AG04449 (cell line): ENCODE measurements around the gene ATP5PD.
"Not testable (repeated sequence)": the region's sequence is repeated elsewhere in the genome, so short reads cannot be mapped to it uniquely, and the experiment has no call there.

Source experiments
- CTCF ChIA-PET: fragments of 350-600 bp; formaldehyde crosslinking; extraction: SDS; loops from one replicate; lab custom pipeline; 2021; ENCODE audit warnings: antibody characterized with exemption; lab: Yijun Ruan, JAX
- POLR2A ChIA-PET: fragments of 400-600, 350-600 bp; formaldehyde crosslinking; extraction: SDS; loops from one replicate; lab custom pipeline; 2020; ENCODE audit warnings: antibody characterized with exemption, inconsistent platforms; lab: Yijun Ruan, JAX
- DNase-seq: peaks from one replicate; pipeline ENCODE4 v3.0.0-alpha.2; 2010; ENCODE audit warnings: low read depth, low spot score
- H3K4me3 ChIP-seq: 2 replicates; pipeline ENCODE4 v1.5.1; 2011; ENCODE audit warnings: low read depth, mild to moderate bottlenecking, control low read depth, low read length
- TF ChIP-seq, protein P1 (sequence below): IDR thresholded peaks from one replicate; pipeline ENCODE4 v1.5.1; 2011; ENCODE audit warnings: mild to moderate bottlenecking, moderate library complexity, low read length, control low read depth, inconsistent platforms; ENCODE audit not compliant: insufficient read depth; ENCODE audit errors: missing control alignments

ATP5PD gene

DNA sequence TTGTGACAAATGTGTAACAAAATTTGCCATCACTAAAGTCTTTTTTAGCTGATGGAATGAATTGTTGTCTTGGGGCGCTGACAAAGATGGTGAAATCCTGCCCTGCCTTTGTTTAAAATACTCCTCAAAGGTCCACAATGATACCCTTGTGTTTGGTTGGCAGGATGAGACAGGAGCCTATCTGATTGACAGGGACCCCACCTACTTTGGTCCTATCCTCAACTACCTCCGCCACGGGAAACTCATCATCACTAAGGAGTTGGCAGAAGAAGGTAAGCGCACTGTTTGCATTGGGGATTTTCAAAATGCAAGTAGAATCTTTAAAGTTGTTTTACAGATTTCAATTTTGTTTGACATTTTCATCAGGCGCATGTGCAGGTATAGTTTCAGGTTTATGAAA, 2.3 kb upstream of the ATP5PD start:
- no peak for DNase-seq
- H3K4me3 ChIP-seq = no peak overlapping the region
- POLR2A ChIA-PET = interaction anchor here (1.5 to 3.3 kb wide), 2 partner anchors 11 to 14 kb away, joined by 5 to 18 read pairs; no protein-coding TSS in a partner anchor
- TF ChIP-seq, protein P1, sequence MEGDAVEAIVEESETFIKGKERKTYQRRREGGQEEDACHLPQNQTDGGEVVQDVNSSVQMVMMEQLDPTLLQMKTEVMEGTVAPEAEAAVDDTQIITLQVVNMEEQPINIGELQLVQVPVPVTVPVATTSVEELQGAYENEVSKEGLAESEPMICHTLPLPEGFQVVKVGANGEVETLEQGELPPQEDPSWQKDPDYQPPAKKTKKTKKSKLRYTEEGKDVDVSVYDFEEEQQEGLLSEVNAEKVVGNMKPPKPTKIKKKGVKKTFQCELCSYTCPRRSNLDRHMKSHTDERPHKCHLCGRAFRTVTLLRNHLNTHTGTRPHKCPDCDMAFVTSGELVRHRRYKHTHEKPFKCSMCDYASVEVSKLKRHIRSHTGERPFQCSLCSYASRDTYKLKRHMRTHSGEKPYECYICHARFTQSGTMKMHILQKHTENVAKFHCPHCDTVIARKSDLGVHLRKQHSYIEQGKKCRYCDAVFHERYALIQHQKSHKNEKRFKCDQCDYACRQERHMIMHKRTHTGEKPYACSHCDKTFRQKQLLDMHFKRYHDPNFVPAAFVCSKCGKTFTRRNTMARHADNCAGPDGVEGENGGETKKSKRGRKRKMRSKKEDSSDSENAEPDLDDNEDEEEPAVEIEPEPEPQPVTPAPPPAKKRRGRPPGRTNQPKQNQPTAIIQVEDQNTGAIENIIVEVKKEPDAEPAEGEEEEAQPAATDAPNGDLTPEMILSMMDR = no peak
- CTCF ChIA-PET = interaction anchor here (0.6 to 5.2 kb wide), 6 partner anchors 9 to 154 kb away, joined by 3 to 52 read pairs (median 13); no protein-coding TSS in a partner anchor

DNA sequence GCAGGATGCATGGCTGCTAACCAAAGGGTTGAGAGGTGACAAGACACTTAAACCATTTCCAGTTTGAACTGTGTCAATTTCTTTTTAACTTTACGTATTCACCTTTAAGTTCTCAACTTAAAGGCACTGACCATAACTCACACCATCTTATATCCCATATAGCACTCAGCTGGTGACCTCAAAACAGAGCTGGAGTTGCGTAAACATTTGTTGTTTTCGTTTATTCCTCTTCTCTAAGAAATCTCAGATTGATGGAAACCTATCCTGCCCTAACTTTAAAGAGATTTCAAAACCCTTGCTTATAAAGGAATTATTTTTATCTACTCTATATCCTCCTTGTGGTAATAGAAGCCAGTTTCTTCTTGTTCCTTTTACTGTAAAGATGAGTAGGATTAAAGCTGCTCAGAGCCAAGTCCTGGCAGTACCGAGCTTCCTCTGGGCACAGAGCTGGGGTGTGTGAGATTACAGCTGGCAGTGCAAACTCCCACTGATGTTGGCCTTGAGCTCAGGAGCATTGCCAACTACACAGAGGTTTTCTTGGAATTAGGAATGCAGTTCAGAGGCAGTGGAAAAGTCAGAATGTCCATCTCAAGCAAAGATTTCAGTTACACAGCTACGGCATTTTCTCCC, 1.6 kb upstream of the ATP5PD start:
- TF ChIP-seq, protein P1 = no peak
- ChIA-PET CTCF (interaction anchor here (0.6 to 5.2 kb wide), 6 partner anchors 9 to 154 kb away, joined by 3 to 52 read pairs (median 13); no protein-coding TSS in a partner anchor), POLR2A (interaction anchor here (1.5 to 3.3 kb wide), 2 partner anchors 11 to 14 kb away, joined by 5 to 18 read pairs; no protein-coding TSS in a partner anchor)
- H3K4me3 ChIP-seq = peak overlapping the region; percentile 99
- no peak for DNase-seq

DNA sequence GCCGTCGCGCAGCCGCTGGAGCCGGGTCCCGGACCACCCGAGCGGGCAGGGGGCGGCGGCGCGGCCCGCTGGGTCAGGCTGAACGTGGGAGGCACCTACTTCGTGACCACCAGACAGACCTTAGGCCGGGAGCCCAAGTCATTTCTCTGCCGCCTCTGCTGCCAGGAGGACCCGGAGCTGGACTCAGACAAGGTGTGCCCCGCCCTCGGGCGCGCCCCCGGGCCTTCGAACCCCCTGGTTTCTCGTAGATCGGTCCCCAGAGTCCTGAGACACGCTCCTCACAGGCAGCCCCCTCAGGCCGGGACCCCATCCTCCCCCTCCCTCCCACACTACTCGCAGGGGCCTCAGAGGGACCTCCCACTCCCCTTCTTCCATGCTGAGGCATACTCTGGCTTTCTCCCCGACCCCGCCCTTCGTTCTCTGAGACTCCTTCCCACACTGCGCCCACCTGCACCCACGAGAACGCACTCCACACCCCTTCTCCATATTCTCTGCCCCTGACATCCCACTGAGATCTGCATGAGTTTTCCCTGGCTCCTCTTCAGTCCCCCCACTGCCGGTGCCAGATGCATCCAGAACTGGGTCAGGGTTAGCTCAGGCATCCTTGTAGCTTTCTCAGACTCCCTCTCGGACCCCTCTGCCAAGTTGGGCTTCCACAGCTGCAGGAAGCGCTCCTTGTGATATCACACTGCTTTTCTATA, 779 bp upstream of the ATP5PD start:
- POLR2A ChIA-PET = interaction anchor here (1.9 to 3.3 kb wide), 2 partner anchors 12 to 13 kb away, joined by 4 to 18 read pairs; no protein-coding TSS in a partner anchor
- H3K4me3 ChIP-seq = peak overlapping the region; percentile 99
- TF ChIP-seq, protein P1 = no peak
- DNase-seq = no peak
- CTCF ChIA-PET = interaction anchor here (1.0 to 5.2 kb wide), 4 partner anchors 13 to 159 kb away, joined by 3 to 52 read pairs (median 13); no protein-coding TSS in a partner anchor

DNA sequence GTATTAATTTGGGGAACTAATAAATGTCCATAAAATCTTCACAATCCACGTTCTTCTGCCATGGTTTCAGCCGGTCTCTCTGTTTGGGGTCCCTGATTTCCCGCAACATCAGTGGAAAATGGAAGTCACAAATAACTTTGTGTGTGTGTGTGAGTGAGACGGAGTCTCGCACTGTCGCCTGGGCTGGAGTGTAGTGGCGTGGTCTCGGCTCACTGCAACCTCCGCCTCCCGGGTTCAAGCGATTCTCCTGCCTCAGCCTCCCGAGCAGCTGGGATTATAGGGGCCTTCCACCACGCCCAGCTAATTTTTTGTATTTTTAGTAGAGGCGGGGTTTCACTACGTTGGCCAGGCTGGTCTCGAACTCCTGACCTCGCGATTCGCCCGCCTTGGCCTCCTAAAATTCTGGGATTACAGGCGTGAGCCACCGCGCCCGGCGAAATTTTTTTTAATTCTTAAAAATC, 793 bp downstream of the ATP5PD start:
- POLR2A ChIA-PET = interaction anchor here (1.5 to 3.3 kb wide), 3 partner anchors 11 to 33 kb away, joined by 4 to 18 read pairs (median 8); partner anchors contain the start of gene MRPL58
- CTCF ChIA-PET = interaction anchor here (1.5 kb wide), 1 partner anchor 85 kb away, joined by 7 read pairs; no protein-coding TSS in a partner anchor
- H3K4me3 ChIP-seq = peak overlapping the region; percentile 99
- DNase-seq = not testable (repeated sequence)

DNA sequence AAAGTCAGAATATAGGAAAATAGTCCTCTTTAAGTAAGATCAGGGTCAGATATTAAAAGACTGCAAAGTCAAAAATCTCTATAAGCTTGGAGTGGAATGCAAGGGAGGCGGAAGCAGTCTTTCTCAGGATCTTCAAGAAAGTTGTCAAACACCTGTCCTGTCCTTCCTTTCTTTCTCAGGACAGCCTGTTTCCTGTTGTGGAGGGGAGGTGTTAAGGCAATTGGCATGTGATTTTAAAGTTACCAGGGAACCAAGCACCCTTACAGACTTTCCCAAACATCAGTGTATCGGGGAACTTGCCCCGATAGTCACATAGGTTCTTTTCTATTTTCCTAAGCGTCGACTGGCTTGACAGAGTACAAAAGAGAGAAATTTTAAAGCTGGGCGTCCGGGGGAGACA, 2.1 kb downstream of the ATP5PD start:
- POLR2A ChIA-PET = no interaction called here
- no peak for DNase-seq
- TF ChIP-seq, protein P1 = no peak
- CTCF ChIA-PET = interaction anchor here (1.0 to 1.7 kb wide), 3 partner anchors 10 to 87 kb away, joined by 3 read pairs; no protein-coding TSS in a partner anchor
- H3K4me3 ChIP-seq = no peak overlapping the region

DNA sequence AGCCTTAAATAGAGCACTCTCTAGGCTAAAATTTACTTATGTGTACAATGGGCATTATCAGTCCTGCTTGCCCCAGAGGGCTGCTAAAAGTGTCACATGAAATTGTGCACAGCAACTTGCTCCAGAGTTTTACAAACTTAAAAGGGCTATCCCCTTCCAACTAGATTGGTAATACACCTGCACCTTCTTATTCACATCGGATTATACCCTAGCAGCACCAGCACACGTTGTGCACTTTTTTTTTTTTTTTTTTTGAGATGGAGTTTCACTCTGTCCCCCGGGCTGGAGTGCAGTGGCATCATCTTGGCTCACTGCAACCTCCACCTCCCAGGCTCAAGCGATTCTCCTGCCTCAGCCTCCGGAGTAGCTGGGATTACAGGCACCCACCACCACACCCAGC, 3.0 kb downstream of the ATP5PD start:
- DNase-seq, H3K4me3 ChIP-seq: not testable (repeated sequence)
- ChIA-PET POLR2A (interaction anchor here (0.6 kb wide), 1 partner anchor 9 kb away, joined by 4 read pairs; no protein-coding TSS in a partner anchor), CTCF (interaction anchor here (1.2 to 1.7 kb wide), 2 partner anchors 56 to 86 kb away, joined by 3 read pairs; no protein-coding TSS in a partner anchor)
